SK-N-SH treated with all-trans-retinoic acid at 6 μM for 48 hours (cell line): ENCODE data around the gene CHEK1.

Experiments
- ATAC-seq: fragments of 200-7000 bp; cut with Tn5 transposase; 3 replicates; pipeline ENCODE4 v1.9.1; 2020; ENCODE audit warnings: mild to moderate bottlenecking, moderate library complexity
- ARNTL ChIP-seq: fragments of 450-650 bp; formaldehyde crosslinking; IDR thresholded peaks from 2 replicates; pipeline ENCODE4 v1.5.0; 2020; ENCODE audit warnings: low read depth, mild to moderate bottlenecking, moderate library complexity, borderline replicate concordance
- BACH2 ChIP-seq: fragments of 250-450 bp; sonication (Bioruptor Pico); IDR thresholded peaks from 2 replicates; pipeline ENCODE4 v1.9.0; 2021; ENCODE audit warnings: mild to moderate bottlenecking, borderline replicate concordance
- CSDC2 ChIP-seq: fragments of 250-450 bp; sonication (Bioruptor Pico); IDR thresholded peaks from 2 replicates; pipeline ENCODE4 v1.5.0; 2020; ENCODE audit warnings: mild to moderate bottlenecking, moderate library complexity
- ESRRG ChIP-seq: fragments of 250-450 bp; sonication (Bioruptor Pico); IDR thresholded peaks from 2 replicates; pipeline ENCODE4 v1.6.1; 2021; ENCODE audit warnings: mild to moderate bottlenecking
- GLIS3 ChIP-seq: fragments of 250-450 bp; sonication (Bioruptor Pico); IDR thresholded peaks from 2 replicates; pipeline ENCODE4 v1.5.0; 2020; ENCODE audit warnings: mild to moderate bottlenecking, moderate library complexity
- ISL1 ChIP-seq: fragments of 250-450 bp; sonication (Bioruptor Pico); IDR thresholded peaks from 2 replicates; pipeline ENCODE4 v2.1.2; 2022; ENCODE audit warnings: mild to moderate bottlenecking, moderate library complexity
- OSR1 ChIP-seq: fragments of 250-450 bp; sonication (Bioruptor Pico); IDR thresholded peaks from 2 replicates; pipeline ENCODE4 v1.8.0; 2022; ENCODE audit warnings: moderate library complexity, mild to moderate bottlenecking, inconsistent platforms
- PPARA ChIP-seq: fragments of 250-450 bp; sonication (Bioruptor Pico); IDR thresholded peaks from 2 replicates; pipeline ENCODE4 v1.5.0; 2020; ENCODE audit warnings: mild to moderate bottlenecking, borderline replicate concordance
- RARB ChIP-seq: fragments of 250-450 bp; sonication (Bioruptor Pico); IDR thresholded peaks from 2 replicates; pipeline ENCODE4 v1.8.0; 2021; ENCODE audit warnings: mild to moderate bottlenecking, moderate library complexity
- SNAI2 ChIP-seq: fragments of 250-450 bp; sonication (Bioruptor Pico); IDR thresholded peaks from 2 replicates; pipeline ENCODE4 v1.5.0; 2020; ENCODE audit warnings: mild to moderate bottlenecking, moderate library complexity
- TCF4 ChIP-seq: fragments of 250-450 bp; sonication (Bioruptor Pico); IDR thresholded peaks from 2 replicates; pipeline ENCODE4 v1.8.0; 2021; ENCODE audit warnings: mild to moderate bottlenecking, moderate library complexity, borderline replicate concordance
- TOX ChIP-seq: fragments of 250-450 bp; sonication (Bioruptor Pico); IDR thresholded peaks from 2 replicates; pipeline ENCODE4 v1.8.0; 2021; ENCODE audit warnings: mild to moderate bottlenecking, moderate library complexity, borderline replicate concordance
- ZC3H10 ChIP-seq: fragments of 250-450 bp; sonication (Bioruptor Pico); IDR thresholded peaks from 2 replicates; pipeline ENCODE4 v1.5.1; 2021; ENCODE audit warnings: mild to moderate bottlenecking, moderate library complexity
- ZFP3 ChIP-seq: fragments of 250-450 bp; sonication (Bioruptor Pico); IDR thresholded peaks from 2 replicates; pipeline ENCODE4 v1.5.0; 2020; ENCODE audit warnings: mild to moderate bottlenecking, moderate library complexity
- ZFP30 ChIP-seq: fragments of 450-650 bp; formaldehyde crosslinking; IDR thresholded peaks from 2 replicates; pipeline ENCODE4 v1.5.0; 2022; ENCODE audit warnings: mild to moderate bottlenecking, moderate library complexity
- ZNF565 ChIP-seq: fragments of 450-650 bp; formaldehyde crosslinking; conservative IDR thresholded peaks from 2 replicates; pipeline ENCODE4 v1.5.0; 2020; ENCODE audit warnings: low read depth, mild to moderate bottlenecking, moderate library complexity
- ZNF70 ChIP-seq: fragments of 450-650 bp; formaldehyde crosslinking; IDR thresholded peaks from 2 replicates; pipeline ENCODE4 v1.5.0; 2020; ENCODE audit warnings: mild to moderate bottlenecking, moderate library complexity
- ZNF8 ChIP-seq: fragments of 450-650 bp; formaldehyde crosslinking; IDR thresholded peaks from 2 replicates; pipeline ENCODE4 v1.5.0; 2020; ENCODE audit warnings: mild to moderate bottlenecking, moderate library complexity
- TF ChIP-seq, protein P1 (sequence below): fragments of 250-450 bp; sonication (Bioruptor Pico); IDR thresholded peaks from 2 replicates; pipeline ENCODE4 v1.8.0; 2020; ENCODE audit warnings: mild to moderate bottlenecking, moderate library complexity, borderline replicate concordance
- TF ChIP-seq, protein P2 (sequence below): fragments of 250-450 bp; sonication (Bioruptor Pico); IDR thresholded peaks from 2 replicates; pipeline ENCODE4 v1.5.1; 2021; ENCODE audit warnings: mild to moderate bottlenecking, moderate library complexity
- TF ChIP-seq, protein P3 (sequence below): fragments of 250-450 bp; sonication (Bioruptor Pico); IDR thresholded peaks from 2 replicates; pipeline ENCODE4 v1.8.0; 2021; ENCODE audit warnings: low read depth, mild to moderate bottlenecking, moderate library complexity, borderline replicate concordance
- TF ChIP-seq, protein P4 (sequence below): fragments of 250-450 bp; sonication (Bioruptor Pico); IDR thresholded peaks from 2 replicates; pipeline ENCODE4 v1.5.0; 2020; ENCODE audit warnings: mild to moderate bottlenecking, moderate library complexity

The CHEK1 gene

DNA sequence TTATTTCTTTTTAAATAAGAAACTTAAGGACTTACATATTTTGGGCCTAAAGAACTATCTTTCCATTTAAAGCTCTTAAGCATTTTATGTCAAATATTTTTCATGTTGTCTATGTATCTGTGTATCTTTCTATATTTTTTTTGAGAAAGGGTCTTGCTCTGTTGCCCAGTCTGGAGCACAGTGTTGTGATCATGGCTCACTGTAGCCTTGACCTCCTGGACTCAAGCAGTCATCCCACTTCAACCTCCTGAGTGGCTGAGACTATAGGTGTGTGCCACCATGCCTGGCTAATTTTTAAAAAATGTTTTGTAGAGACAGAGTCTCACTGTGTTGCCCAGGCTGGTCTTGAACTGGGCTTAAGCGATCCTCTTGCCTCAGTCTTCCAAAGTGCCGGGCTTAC is 24.3 kb upstream of the CHEK1 start:
- TF ChIP-seq, protein P1, sequence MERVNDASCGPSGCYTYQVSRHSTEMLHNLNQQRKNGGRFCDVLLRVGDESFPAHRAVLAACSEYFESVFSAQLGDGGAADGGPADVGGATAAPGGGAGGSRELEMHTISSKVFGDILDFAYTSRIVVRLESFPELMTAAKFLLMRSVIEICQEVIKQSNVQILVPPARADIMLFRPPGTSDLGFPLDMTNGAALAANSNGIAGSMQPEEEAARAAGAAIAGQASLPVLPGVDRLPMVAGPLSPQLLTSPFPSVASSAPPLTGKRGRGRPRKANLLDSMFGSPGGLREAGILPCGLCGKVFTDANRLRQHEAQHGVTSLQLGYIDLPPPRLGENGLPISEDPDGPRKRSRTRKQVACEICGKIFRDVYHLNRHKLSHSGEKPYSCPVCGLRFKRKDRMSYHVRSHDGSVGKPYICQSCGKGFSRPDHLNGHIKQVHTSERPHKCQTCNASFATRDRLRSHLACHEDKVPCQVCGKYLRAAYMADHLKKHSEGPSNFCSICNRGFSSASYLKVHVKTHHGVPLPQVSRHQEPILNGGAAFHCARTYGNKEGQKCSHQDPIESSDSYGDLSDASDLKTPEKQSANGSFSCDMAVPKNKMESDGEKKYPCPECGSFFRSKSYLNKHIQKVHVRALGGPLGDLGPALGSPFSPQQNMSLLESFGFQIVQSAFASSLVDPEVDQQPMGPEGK (CRISPR knock-in tag), result no peak
- TF ChIP-seq PPARA (no peak), GLIS3 (CRISPR knock-in tag) (no peak), ZNF8 (CRISPR knock-in tag) (no peak), ARNTL (CRISPR knock-in tag) (no peak), OSR1 (CRISPR knock-in tag) (no peak), ZC3H10 (CRISPR knock-in tag) (no peak), RARB (CRISPR knock-in tag) (no peak), ISL1 (CRISPR knock-in tag) (no peak), CSDC2 (CRISPR knock-in tag) (no peak), BACH2 (no peak)
- TF ChIP-seq, protein P2, sequence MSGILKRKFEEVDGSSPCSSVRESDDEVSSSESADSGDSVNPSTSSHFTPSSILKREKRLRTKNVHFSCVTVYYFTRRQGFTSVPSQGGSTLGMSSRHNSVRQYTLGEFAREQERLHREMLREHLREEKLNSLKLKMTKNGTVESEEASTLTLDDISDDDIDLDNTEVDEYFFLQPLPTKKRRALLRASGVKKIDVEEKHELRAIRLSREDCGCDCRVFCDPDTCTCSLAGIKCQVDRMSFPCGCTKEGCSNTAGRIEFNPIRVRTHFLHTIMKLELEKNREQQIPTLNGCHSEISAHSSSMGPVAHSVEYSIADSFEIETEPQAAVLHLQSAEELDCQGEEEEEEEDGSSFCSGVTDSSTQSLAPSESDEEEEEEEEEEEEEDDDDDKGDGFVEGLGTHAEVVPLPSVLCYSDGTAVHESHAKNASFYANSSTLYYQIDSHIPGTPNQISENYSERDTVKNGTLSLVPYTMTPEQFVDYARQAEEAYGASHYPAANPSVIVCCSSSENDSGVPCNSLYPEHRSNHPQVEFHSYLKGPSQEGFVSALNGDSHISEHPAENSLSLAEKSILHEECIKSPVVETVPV (CRISPR knock-in tag), result no peak
- TF ChIP-seq, protein P3, sequence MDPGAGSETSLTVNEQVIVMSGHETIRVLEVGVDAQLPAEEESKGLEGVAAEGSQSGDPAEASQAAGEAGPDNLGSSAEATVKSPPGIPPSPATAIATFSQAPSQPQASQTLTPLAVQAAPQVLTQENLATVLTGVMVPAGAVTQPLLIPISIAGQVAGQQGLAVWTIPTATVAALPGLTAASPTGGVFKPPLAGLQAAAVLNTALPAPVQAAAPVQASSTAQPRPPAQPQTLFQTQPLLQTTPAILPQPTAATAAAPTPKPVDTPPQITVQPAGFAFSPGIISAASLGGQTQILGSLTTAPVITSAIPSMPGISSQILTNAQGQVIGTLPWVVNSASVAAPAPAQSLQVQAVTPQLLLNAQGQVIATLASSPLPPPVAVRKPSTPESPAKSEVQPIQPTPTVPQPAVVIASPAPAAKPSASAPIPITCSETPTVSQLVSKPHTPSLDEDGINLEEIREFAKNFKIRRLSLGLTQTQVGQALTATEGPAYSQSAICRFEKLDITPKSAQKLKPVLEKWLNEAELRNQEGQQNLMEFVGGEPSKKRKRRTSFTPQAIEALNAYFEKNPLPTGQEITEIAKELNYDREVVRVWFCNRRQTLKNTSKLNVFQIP, result no peak
- TF ChIP-seq, protein P4, sequence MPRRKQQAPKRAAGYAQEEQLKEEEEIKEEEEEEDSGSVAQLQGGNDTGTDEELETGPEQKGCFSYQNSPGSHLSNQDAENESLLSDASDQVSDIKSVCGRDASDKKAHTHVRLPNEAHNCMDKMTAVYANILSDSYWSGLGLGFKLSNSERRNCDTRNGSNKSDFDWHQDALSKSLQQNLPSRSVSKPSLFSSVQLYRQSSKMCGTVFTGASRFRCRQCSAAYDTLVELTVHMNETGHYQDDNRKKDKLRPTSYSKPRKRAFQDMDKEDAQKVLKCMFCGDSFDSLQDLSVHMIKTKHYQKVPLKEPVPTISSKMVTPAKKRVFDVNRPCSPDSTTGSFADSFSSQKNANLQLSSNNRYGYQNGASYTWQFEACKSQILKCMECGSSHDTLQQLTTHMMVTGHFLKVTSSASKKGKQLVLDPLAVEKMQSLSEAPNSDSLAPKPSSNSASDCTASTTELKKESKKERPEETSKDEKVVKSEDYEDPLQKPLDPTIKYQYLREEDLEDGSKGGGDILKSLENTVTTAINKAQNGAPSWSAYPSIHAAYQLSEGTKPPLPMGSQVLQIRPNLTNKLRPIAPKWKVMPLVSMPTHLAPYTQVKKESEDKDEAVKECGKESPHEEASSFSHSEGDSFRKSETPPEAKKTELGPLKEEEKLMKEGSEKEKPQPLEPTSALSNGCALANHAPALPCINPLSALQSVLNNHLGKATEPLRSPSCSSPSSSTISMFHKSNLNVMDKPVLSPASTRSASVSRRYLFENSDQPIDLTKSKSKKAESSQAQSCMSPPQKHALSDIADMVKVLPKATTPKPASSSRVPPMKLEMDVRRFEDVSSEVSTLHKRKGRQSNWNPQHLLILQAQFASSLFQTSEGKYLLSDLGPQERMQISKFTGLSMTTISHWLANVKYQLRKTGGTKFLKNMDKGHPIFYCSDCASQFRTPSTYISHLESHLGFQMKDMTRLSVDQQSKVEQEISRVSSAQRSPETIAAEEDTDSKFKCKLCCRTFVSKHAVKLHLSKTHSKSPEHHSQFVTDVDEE (CRISPR knock-in tag), result no peak
- no peak for ATAC-seq

DNA sequence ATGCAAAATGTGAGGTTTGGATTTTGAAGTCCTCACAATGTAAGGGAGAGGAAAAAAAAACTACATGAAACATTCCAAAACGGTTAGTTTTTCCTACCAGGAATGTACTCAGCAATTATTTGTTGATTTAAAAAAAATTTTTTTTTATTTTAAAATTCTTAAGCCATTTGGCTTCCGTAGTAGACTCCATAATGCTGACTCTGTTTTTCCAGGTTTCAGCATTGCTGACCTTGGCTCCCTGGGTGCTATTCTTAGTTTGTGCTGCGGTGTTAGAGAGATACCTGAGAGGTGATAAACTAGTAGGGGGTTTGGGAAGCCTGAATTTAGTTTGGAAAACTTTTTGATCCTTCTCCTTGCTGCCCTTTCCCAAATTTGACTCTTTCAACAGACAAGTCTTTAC is 21.8 kb upstream of the CHEK1 start:
- no peak for TF ChIP-seq ZNF70 (CRISPR knock-in tag)
- TF ChIP-seq SNAI2, result no peak
- no peak for TF ChIP-seq GLIS3 (CRISPR knock-in tag)
- no peak for TF ChIP-seq TOX
- TF ChIP-seq ZFP3 (CRISPR knock-in tag), result no peak
- no peak for TF ChIP-seq CSDC2 (CRISPR knock-in tag)
- TF ChIP-seq, protein P2 (CRISPR knock-in tag), result no peak
- TF ChIP-seq, protein P1 (CRISPR knock-in tag), result no peak
- TF ChIP-seq OSR1 (CRISPR knock-in tag), result no peak
- no peak for TF ChIP-seq TCF4 (CRISPR knock-in tag)
- TF ChIP-seq, protein P4 (CRISPR knock-in tag), result no peak
- no peak for TF ChIP-seq ZC3H10 (CRISPR knock-in tag)
- TF ChIP-seq ZFP30, result no peak
- TF ChIP-seq, protein P3, result no peak
- no peak for TF ChIP-seq ESRRG (CRISPR knock-in tag)
- no peak for TF ChIP-seq BACH2
- TF ChIP-seq ZNF565 (CRISPR knock-in tag), result no peak
- TF ChIP-seq, all 23 proteins: peak for 0
- no peak; the same call in 2 of the 3 replicates for ATAC-seq
